OCI-LY1 (cell line): Measurements from ENCODE around the gene CARD8.

Experiments used
- H2AFZ ChIP-seq: fragments of 200-600 bp; sonication (generic), shearing (Covaris generic); 2 replicates; pipeline ENCODE4 v1.6.0; 2014; ENCODE audit warnings: antibody characterized with exemption, mild to moderate bottlenecking, low read length
- H3F3A ChIP-seq: fragments of 200-600 bp; sonication (generic), shearing (Covaris generic); 2 replicates; pipeline ENCODE4 v1.6.0; 2014; ENCODE audit warnings: mild to moderate bottlenecking, antibody characterized with exemption, low read length, moderate library complexity; ENCODE audit not compliant: insufficient read depth
- H3K27ac ChIP-seq: fragments of 200-600 bp; sonication (generic); 2 replicates; pipeline ENCODE4 v1.5.1; 2014; ENCODE audit warnings: low read length, mixed run types, mild to moderate bottlenecking, low read depth; ENCODE audit not compliant: poor library complexity, severe bottlenecking
- H3K27me3 ChIP-seq: fragments of 200-600 bp; sonication (generic); 2 replicates; pipeline ENCODE4 v1.6.0; 2014; ENCODE audit warnings: antibody characterized with exemption, mild to moderate bottlenecking, low read length, moderate library complexity; ENCODE audit not compliant: insufficient read depth
- H3K36me3 ChIP-seq: fragments of 200-600 bp; sonication (generic); 2 replicates; pipeline ENCODE4 v1.6.1; 2014; ENCODE audit warnings: mild to moderate bottlenecking, antibody characterized with exemption, low read length, moderate library complexity, mixed read lengths; ENCODE audit not compliant: insufficient read depth
- H3K4me1 ChIP-seq: fragments of 200-600 bp; sonication (generic); 2 replicates; pipeline ENCODE4 v1.5.1; 2014; ENCODE audit warnings: mild to moderate bottlenecking, low read length, moderate library complexity; ENCODE audit not compliant: insufficient read depth, severe bottlenecking
- H3K4me2 ChIP-seq: fragments of 200-600 bp; sonication (generic), shearing (Covaris generic); 2 replicates; pipeline ENCODE4 v1.6.1; 2014; ENCODE audit warnings: low read length
- H3K4me3 ChIP-seq: fragments of 200-600 bp; sonication (generic); 2 replicates; pipeline ENCODE4 v1.5.1; 2014; ENCODE audit warnings: low read length, low read depth, mild to moderate bottlenecking, mixed read lengths; ENCODE audit not compliant: poor library complexity, severe bottlenecking
- H3K79me2 ChIP-seq: fragments of 200-600 bp; shearing (Covaris generic); 2 replicates; pipeline ENCODE4 v1.6.1; 2016; ENCODE audit warnings: mixed run types, low read length, mixed read lengths; ENCODE audit not compliant: insufficient read depth
- H3K9ac ChIP-seq: fragments of 200-600 bp; sonication (generic), shearing (Covaris generic); 2 replicates; pipeline ENCODE4 v1.6.1; 2014; ENCODE audit warnings: mild to moderate bottlenecking, low read length, mixed read lengths
- H3K9me2 ChIP-seq: fragments of 200-600 bp; sonication (generic), shearing (Covaris generic); 2 replicates; pipeline ENCODE4 v1.6.1; 2014; ENCODE audit warnings: low read depth, mild to moderate bottlenecking, low read length, mixed read lengths
- H3K9me3 ChIP-seq: fragments of 200-600 bp; shearing (Covaris generic); 2 replicates; pipeline ENCODE4 v1.6.1; 2014; ENCODE audit warnings: low read length, mixed read lengths
- H4K20me1 ChIP-seq: fragments of 200-600 bp; sonication (generic), shearing (Covaris generic); 2 replicates; pipeline ENCODE4 v1.6.0; 2016; ENCODE audit warnings: mild to moderate bottlenecking, low read length; ENCODE audit not compliant: insufficient read depth
- CTCF ChIP-seq: fragments of 200-600 bp; sonication (generic), shearing (Covaris generic); IDR thresholded peaks from 2 replicates; pipeline ENCODE4 v1.5.1; 2017; ENCODE audit warnings: mild to moderate bottlenecking, antibody characterized with exemption, low read length, moderate library complexity, mixed read lengths
- EZH2 ChIP-seq: fragments of 200-600 bp; sonication (generic), shearing (Covaris generic); IDR thresholded peaks from 2 replicates; pipeline ENCODE4 v1.8.0; 2017; ENCODE audit warnings: borderline replicate concordance, mixed run types, mild to moderate bottlenecking, antibody characterized with exemption, low read length, moderate library complexity, mixed read lengths

Gene CARD8

GRCh38 chr19:48216933-48217332 is 38.8 kb downstream of the CARD8 start:
- Histone ChIP-seq H3K79me2 (no peaks in the 10 kb centered on the region), H3K4me2 (no peak overlapping the region), H3K27me3 (no peaks in the 10 kb centered on the region), H3K36me3 (peaks cover 57% of the 10 kb centered on the region; the same call in 1 of the 2 replicates), H3K4me1 (no peaks in the 10 kb centered on the region), H3K9me2 (no peaks in the 10 kb centered on the region), H3F3A (no peaks in the 10 kb centered on the region; the same call in 1 of the 2 replicates), H2AFZ (no peak overlapping the region), H4K20me1 (no peaks in the 10 kb centered on the region), H3K27ac (no peak overlapping the region), H3K4me3 (no peak overlapping the region), H3K9ac (no peak overlapping the region), H3K9me3 (no peaks in the 10 kb centered on the region)
- TF ChIP-seq CTCF, result no peak
- no peak for TF ChIP-seq EZH2

DNA sequence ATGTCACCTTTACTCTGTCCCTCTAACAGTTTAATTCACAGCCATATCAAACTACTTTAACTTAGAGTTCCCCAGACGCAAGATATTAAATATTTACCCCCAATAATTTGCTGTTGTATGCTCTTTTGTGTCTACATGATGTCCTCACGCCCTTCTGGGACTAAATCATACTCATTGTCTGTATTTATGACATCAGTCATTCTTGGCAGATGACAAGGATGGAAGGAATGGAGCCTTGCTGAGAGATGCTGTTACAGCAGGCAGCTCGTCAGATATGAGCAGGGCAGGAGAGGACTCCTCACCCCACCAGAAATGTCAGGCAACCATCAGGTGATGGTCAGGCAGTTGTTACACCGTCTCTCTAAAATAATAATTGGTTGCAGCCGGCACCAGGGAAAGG is 41.8 kb downstream of the CARD8 start:
- H4K20me1 ChIP-seq, result no peaks in the 10 kb centered on the region
- H3K9me3 ChIP-seq, result no peaks in the 10 kb centered on the region
- no peaks in the 10 kb centered on the region for H3K79me2 ChIP-seq
- H3K4me1 ChIP-seq, result no peaks in the 10 kb centered on the region
- H3K27me3 ChIP-seq, result no peaks in the 10 kb centered on the region
- H3K4me2 ChIP-seq, result no peak overlapping the region
- H3F3A ChIP-seq, result no peaks in the 10 kb centered on the region
- TF ChIP-seq EZH2, result no peak
- no peak overlapping the region for H3K9ac ChIP-seq
- H2AFZ ChIP-seq, result no peak overlapping the region
- H3K36me3 ChIP-seq, result peaks cover 53% of the 10 kb centered on the region; the same call in 1 of the 2 replicates
- no peak overlapping the region for H3K27ac ChIP-seq
- H3K9me2 ChIP-seq, result no peaks in the 10 kb centered on the region
- H3K4me3 ChIP-seq, result no peak overlapping the region

DNA sequence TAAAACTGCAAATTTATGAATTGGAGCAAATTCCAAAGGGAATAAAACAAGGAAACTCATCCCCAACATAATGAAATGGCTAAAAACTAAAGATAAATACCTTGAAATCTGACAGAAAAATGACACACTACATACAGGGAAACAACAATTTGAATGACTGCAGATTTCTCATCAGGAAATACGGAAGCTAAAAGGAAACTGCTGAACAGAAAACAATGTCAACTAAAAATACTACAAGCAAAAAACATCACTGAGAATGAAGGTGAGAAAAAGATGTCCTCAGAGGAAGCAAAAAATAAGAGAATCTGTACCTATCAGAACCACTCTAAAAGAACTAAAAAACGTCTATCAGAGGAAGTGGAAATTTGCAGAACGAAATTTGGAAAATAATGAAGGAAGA is 45.7 kb downstream of the CARD8 start:
- Histone ChIP-seq H3K79me2 (no peaks in the 10 kb centered on the region), H3K9me3 (no peaks in the 10 kb centered on the region), H3K9me2 (no peaks in the 10 kb centered on the region), H4K20me1 (no peaks in the 10 kb centered on the region), H2AFZ (no peak overlapping the region), H3K27ac (no peak overlapping the region), H3K4me1 (peaks cover 2% of the 10 kb centered on the region), H3K4me2 (no peak overlapping the region), H3K9ac (no peak overlapping the region), H3K4me3 (no peak overlapping the region), H3K36me3 (peaks cover 38% of the 10 kb centered on the region; the same call in 1 of the 2 replicates), H3F3A (no peaks in the 10 kb centered on the region), H3K27me3 (no peaks in the 10 kb centered on the region)
- TF ChIP-seq CTCF (no peak), EZH2 (no peak)

GRCh38 chr19:48206397-48207093 is 49.2 kb downstream of the CARD8 start:
- no peak overlapping the region for H3K27ac ChIP-seq
- no peaks in the 10 kb centered on the region for H4K20me1 ChIP-seq
- H3K79me2 ChIP-seq, result peaks cover 10% of the 10 kb centered on the region
- no peak overlapping the region for H3K9ac ChIP-seq
- no peak overlapping the region for H3K4me2 ChIP-seq
- H3K27me3 ChIP-seq, result no peaks in the 10 kb centered on the region
- H3K9me3 ChIP-seq, result no peaks in the 10 kb centered on the region
- H3F3A ChIP-seq, result no peaks in the 10 kb centered on the region
- no peak overlapping the region for H2AFZ ChIP-seq
- peaks cover 20% of the 10 kb centered on the region for H3K4me1 ChIP-seq
- H3K36me3 ChIP-seq, result peaks cover 23% of the 10 kb centered on the region; the same call in 1 of the 2 replicates
- TF ChIP-seq EZH2 (no peak), CTCF (no peak)
- no peaks in the 10 kb centered on the region for H3K9me2 ChIP-seq
- no peak overlapping the region for H3K4me3 ChIP-seq
